ENCODE data around the gene ACP7.

GRCh38 chr19:39141929-39142328 lies 57.8 kb downstream of the ACP7 start:
- TF ChIP-seq POLR2A (IDR thresholded peaks at IDR 0.05) (no peak), CTCF (IDR thresholded peaks at IDR 0.05) (no peak)

Data from adrenal gland (tissue), 5 donors.